Measurements from ENCODE around the gene ITGB5.

- TF ChIP-seq, protein P1, sequence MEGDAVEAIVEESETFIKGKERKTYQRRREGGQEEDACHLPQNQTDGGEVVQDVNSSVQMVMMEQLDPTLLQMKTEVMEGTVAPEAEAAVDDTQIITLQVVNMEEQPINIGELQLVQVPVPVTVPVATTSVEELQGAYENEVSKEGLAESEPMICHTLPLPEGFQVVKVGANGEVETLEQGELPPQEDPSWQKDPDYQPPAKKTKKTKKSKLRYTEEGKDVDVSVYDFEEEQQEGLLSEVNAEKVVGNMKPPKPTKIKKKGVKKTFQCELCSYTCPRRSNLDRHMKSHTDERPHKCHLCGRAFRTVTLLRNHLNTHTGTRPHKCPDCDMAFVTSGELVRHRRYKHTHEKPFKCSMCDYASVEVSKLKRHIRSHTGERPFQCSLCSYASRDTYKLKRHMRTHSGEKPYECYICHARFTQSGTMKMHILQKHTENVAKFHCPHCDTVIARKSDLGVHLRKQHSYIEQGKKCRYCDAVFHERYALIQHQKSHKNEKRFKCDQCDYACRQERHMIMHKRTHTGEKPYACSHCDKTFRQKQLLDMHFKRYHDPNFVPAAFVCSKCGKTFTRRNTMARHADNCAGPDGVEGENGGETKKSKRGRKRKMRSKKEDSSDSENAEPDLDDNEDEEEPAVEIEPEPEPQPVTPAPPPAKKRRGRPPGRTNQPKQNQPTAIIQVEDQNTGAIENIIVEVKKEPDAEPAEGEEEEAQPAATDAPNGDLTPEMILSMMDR (IDR thresholded peaks at IDR 0.05; ENCODE audit: insufficient read depth, low read depth, low read length) = no peak
- TF ChIP-seq EZH2 (IDR thresholded peaks at IDR 0.05; ENCODE audit: insufficient read depth, low read length) = no peak
Measured at GRCh38 chr3:124915254-124915653, 28.1 kb upstream of the ITGB5 start.
